HepG2 (cell line): ENCODE results near the gene ZNF526. TPM values are rescaled to one million over a fixed set of nuclear protein-coding genes. Genes with fewer than 3 reads are reported as not detected.
A peak's percentile ranks its signal among the peaks of the same experiment; 100 is the strongest.

Source experiments
- ARHGAP35 ChIP-seq: sonication (generic); formaldehyde crosslinking; IDR thresholded peaks from 2 replicates; pipeline ENCODE4 v1.9.0; 2022; ENCODE audit warnings: mild to moderate bottlenecking, inconsistent platforms, moderate library complexity, missing genetic modification reagents, borderline replicate concordance
- ATM ChIP-seq: fragments of 450-650 bp; IDR thresholded peaks from 2 replicates; pipeline ENCODE4 v1.7.1; 2017; ENCODE audit warnings: mild to moderate bottlenecking, borderline replicate concordance
- BCL3 ChIP-seq: sonication (generic); formaldehyde crosslinking; IDR thresholded peaks from 2 replicates; pipeline ENCODE4 v1.5.1; 2020; ENCODE audit warnings: mild to moderate bottlenecking, missing genetic modification reagents, moderate library complexity
- EP300 ChIP-seq, 3 experiments: sonication (generic) in 1 of 3; formaldehyde crosslinking in 1 of 3; IDR thresholded peaks; 2 replicates each; pipeline versions ENCODE4 v1.5.1 to v1.6.1; 2011 to 2020; ENCODE audit warnings: low read depth in 2 of 3, low read length in 2 of 3, borderline replicate concordance in 1 of 3, improper control_type of control experiment in 1 of 3, mild to moderate bottlenecking in 1 of 3, missing genetic modification reagents in 1 of 3, moderate library complexity in 1 of 3
- ERF ChIP-seq: IDR thresholded peaks from 2 replicates; pipeline ENCODE4 v1.6.1; 2018; ENCODE audit warnings: missing biosample characterization, missing genetic modification reagents
- GTF2F1 ChIP-seq: fragments of 150-350 bp; IDR thresholded peaks from 2 replicates; pipeline ENCODE4 v1.6.1; 2014; ENCODE audit warnings: low read length
- HBP1 ChIP-seq: IDR thresholded peaks from 2 replicates; pipeline ENCODE4 v1.6.1; 2016; ENCODE audit warnings: low read depth, control low read depth
- HNRNPH1 ChIP-seq: fragments of 200-400 bp; formaldehyde crosslinking; optimal IDR thresholded peaks from 2 replicates; pipeline ENCODE3; 2017; ENCODE audit warnings: mild to moderate bottlenecking, low read depth, low read length
- HOXA3 ChIP-seq: sonication (generic); formaldehyde crosslinking; IDR thresholded peaks from 2 replicates; pipeline ENCODE4 v1.5.0; 2020; ENCODE audit warnings: missing genetic modification reagents
- PHF21A ChIP-seq: sonication (generic); formaldehyde crosslinking; IDR thresholded peaks from 2 replicates; pipeline ENCODE4 v1.5.0; 2020; ENCODE audit warnings: mild to moderate bottlenecking, missing genetic modification reagents
- RBM39 ChIP-seq: fragments of 200-400 bp; formaldehyde crosslinking; IDR thresholded peaks from one replicate; pipeline ENCODE4 v1.6.1; 2018; ENCODE audit warnings: antibody characterized with exemption, mild to moderate bottlenecking, low read depth, low read length; ENCODE audit not compliant: poor library complexity, severe bottlenecking
- SP5 ChIP-seq: IDR thresholded peaks from 2 replicates; pipeline ENCODE4 v1.6.1; 2016; ENCODE audit warnings: low read depth, borderline replicate concordance
- SRF ChIP-seq: IDR thresholded peaks from 2 replicates; pipeline ENCODE4 v1.6.1; 2011; ENCODE audit warnings: mild to moderate bottlenecking, low read depth, low read length, moderate library complexity
- TAF15 ChIP-seq: fragments of 200-400 bp; formaldehyde crosslinking; IDR thresholded peaks from one replicate; pipeline ENCODE4 v1.6.1; 2018; ENCODE audit warnings: mild to moderate bottlenecking, low read depth, low read length; ENCODE audit not compliant: poor library complexity, severe bottlenecking
- ZIK1 ChIP-seq: sonication (generic); formaldehyde crosslinking; IDR thresholded peaks from 2 replicates; pipeline ENCODE4 v1.5.0; 2020; ENCODE audit warnings: mild to moderate bottlenecking, low read depth, missing genetic modification reagents, borderline replicate concordance
- ZNF138 ChIP-seq: sonication (generic); formaldehyde crosslinking; IDR thresholded peaks from 2 replicates; pipeline ENCODE4 v1.5.0; 2020; ENCODE audit warnings: mild to moderate bottlenecking, low read depth, missing genetic modification reagents
- ZNF17 ChIP-seq: sonication (generic); formaldehyde crosslinking; IDR thresholded peaks from 2 replicates; pipeline ENCODE4 v1.5.0; 2020; ENCODE audit warnings: mild to moderate bottlenecking, missing genetic modification reagents
- ZNF232 ChIP-seq: sonication (generic); formaldehyde crosslinking; IDR thresholded peaks from 2 replicates; pipeline ENCODE4 v1.4.0; 2020; ENCODE audit warnings: missing genetic modification reagents, borderline replicate concordance
- ZNF317 ChIP-seq: sonication (generic); formaldehyde crosslinking; IDR thresholded peaks from 2 replicates; pipeline ENCODE4 v1.5.0; 2020; ENCODE audit warnings: mild to moderate bottlenecking, missing genetic modification reagents
- ZNF331 ChIP-seq: sonication (generic); formaldehyde crosslinking; IDR thresholded peaks from 2 replicates; pipeline ENCODE4 v1.4.0; 2020; ENCODE audit warnings: missing genetic modification reagents
- ZNF776 ChIP-seq: sonication (generic); formaldehyde crosslinking; IDR thresholded peaks from 2 replicates; pipeline ENCODE4 v1.4.0; 2020; ENCODE audit warnings: mild to moderate bottlenecking, missing genetic modification reagents
- ZNF792 ChIP-seq: IDR thresholded peaks from 2 replicates; pipeline ENCODE4 v1.6.1; 2016
- ZUFSP ChIP-seq: sonication (generic); formaldehyde crosslinking; IDR thresholded peaks from 2 replicates; pipeline ENCODE4 v1.9.0; 2021; ENCODE audit warnings: missing genetic modification reagents, mild to moderate bottlenecking, borderline replicate concordance
- polyA plus RNA-seq, 8 experiments: library from polyadenylated mRNA; depleted of rRNA in 3 of 8; stranded (reverse) in 7 of 8; unstranded in 1 of 8; fragments of >200 nt; fragmentation: Illumina TruSeq in 4 of 8; extraction: Trizol in 4 of 8; gene quantifications; 2 replicates each; pipeline versions ENCODE4 v1.2.1 to v1.2.3, GENCODE V29; 2011 to 2016; ENCODE audit warnings: low read depth in 4 of 8, missing spikeins in 1 of 8, mixed read lengths in 1 of 8; ENCODE audit not compliant: insufficient read depth in 1 of 8
- total RNA-seq, 5 experiments: library from RNA; depleted of rRNA; stranded (reverse); fragments of >200 nt; fragmentation: Illumina TruSeq; extraction: Trizol; gene quantifications; 2 replicates each; pipeline ENCODE4 v1.2.3, GENCODE V29; 2016; ENCODE audit warnings: low read depth in 1 of 5

The ZNF526 gene
- total and polyA plus RNA-seq, 2 of the 13 experiments (the other 11 are each of a cell fraction or from before 2014, with no cell fraction given), result 3.3 to 8.4 TPM

- TF ChIP-seq ATM (no peak), HOXA3 (CRISPR knock-in tag) (no peak), BCL3 (CRISPR knock-in tag) (no peak), ZNF792 (CRISPR knock-in tag) (no peak), ARHGAP35 (no peak), ZNF17 (CRISPR knock-in tag) (no peak), TAF15 (no peak), SP5 (no peak), ZNF232 (no peak), ZIK1 (no peak), RBM39 (peak; percentile 81), ZUFSP (CRISPR knock-in tag) (no peak), EP300 (IDR thresholded peaks at IDR 0.05; ENCODE audit: low read depth in 2 of 2, low read length in 2 of 2) (0 out of 4 replicates have a peak, but pooled peaks of 1 of the 2 experiments have one; percentile 27), EP300 (CRISPR knock-in tag; IDR thresholded peaks at IDR 0.05; ENCODE audit: borderline replicate concordance) (no peak), ZNF776 (CRISPR knock-in tag) (no peak), ZNF317 (no peak), ZNF331 (CRISPR knock-in tag) (0 out of 2 replicates have a peak, but pooled peaks have one; percentile 15), ZNF138 (no peak), PHF21A (CRISPR knock-in tag) (no peak), HNRNPH1 (peak; percentile 62), HBP1 (CRISPR knock-in tag) (no peak), GTF2F1 (no peak), ERF (CRISPR knock-in tag) (no peak), SRF (no peak)
Observed at GRCh38 chr19:42246922-42247639, 27.0 kb downstream of the ZNF526 start (continued).
